ENCODE data around the gene PALD1. TPM values are rescaled to one million over a fixed set of nuclear protein-coding genes. Genes with fewer than 3 reads are reported as not detected.
"Not testable (repeated sequence)": the region's sequence is repeated elsewhere in the genome, so short reads cannot be mapped to it uniquely, and the experiment has no call there.

The PALD1 gene
- total RNA-seq, 4 donors from 2014 or later, result 6.0 to 9.7 (median 6.4) TPM

GRCh38 chr10:70579234-70580002 is 100.9 kb downstream of the PALD1 start:
- no peak for DNase-seq (ENCODE audit: low spot score in 2 of 2)
- H3K4me3 ChIP-seq (ENCODE audit: low read depth, poor library complexity, severe bottlenecking), result no peak overlapping the region
- WGBS, 2 donors, result 89 to 93% methylated on average over 3 of the region's 3 CpGs
- intact Hi-C loops (cut with DNase I; ENCODE audit: low total_unique reads), result no loop called here
- TF ChIP-seq POLR2A (IDR thresholded peaks at IDR 0.05), result no peak
- no peak for TF ChIP-seq CTCF (IDR thresholded peaks at IDR 0.05)

GRCh38 chr10:70581176-70581575 is 102.6 kb downstream of the PALD1 start:
- H3K4me3 ChIP-seq (ENCODE audit: low read depth, poor library complexity, severe bottlenecking); intact Hi-C loops (cut with DNase I; ENCODE audit: low total_unique reads): not testable (repeated sequence)
- 98 to 100% methylated on average over 5 of the region's 5 CpGs for WGBS, 2 donors
- DNase-seq (ENCODE audit: low spot score in 2 of 2), result peak in 1 of 2 donors; percentile 37

GRCh38 chr10:70582793-70583668 is 104.5 kb downstream of the PALD1 start:
- no peak overlapping the region for H3K4me3 ChIP-seq (ENCODE audit: low read depth, poor library complexity, severe bottlenecking)
- DNase-seq (ENCODE audit: low spot score in 2 of 2), result peak in 1 of 2 donors; percentile 77
- 78 to 81% methylated on average over 18 to 19 of the region's 19 CpGs for WGBS, 2 donors
- intact Hi-C loops (cut with DNase I; ENCODE audit: low total_unique reads), result no loop called here
- TF ChIP-seq POLR2A (IDR thresholded peaks at IDR 0.05) (no peak), CTCF (IDR thresholded peaks at IDR 0.05) (no peak)

DNA sequence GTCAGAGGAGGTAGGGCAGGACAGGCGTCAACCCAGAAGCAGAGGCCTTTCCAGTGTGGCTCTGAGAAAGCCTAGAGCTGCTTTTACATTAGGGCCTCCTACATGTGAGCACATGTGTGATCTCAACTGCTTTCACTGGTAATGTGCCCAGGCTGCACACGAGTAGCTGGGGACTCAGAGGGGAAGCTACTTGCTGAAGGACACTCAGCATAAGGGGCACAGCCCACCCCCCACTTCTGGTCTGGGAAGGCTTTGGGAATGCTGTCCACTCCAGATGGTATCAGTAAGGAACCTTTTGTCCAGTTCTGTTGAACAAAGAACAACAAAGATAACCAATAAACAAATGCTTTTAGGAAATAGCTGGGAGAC is 105.1 kb downstream of the PALD1 start:
- peak in 1 of 2 donors; percentile 43 for DNase-seq (ENCODE audit: low spot score in 2 of 2)
- intact Hi-C loops (cut with DNase I; ENCODE audit: low total_unique reads), result no loop called here
- WGBS, 2 donors, result 70 to 73% methylated on average over 2 of the region's 2 CpGs
- no peak overlapping the region for H3K4me3 ChIP-seq (ENCODE audit: low read depth, poor library complexity, severe bottlenecking)
- TF ChIP-seq POLR2A (IDR thresholded peaks at IDR 0.05) (no peak), CTCF (IDR thresholded peaks at IDR 0.05) (no peak)

GRCh38 chr10:70584366-70584765 is 105.8 kb downstream of the PALD1 start:
- WGBS, 2 donors, result 87 to 88% methylated on average over 11 of the region's 11 CpGs

More at GRCh38 chr10:70584366-70584765, 105.8 kb downstream of the PALD1 start:
- no peak overlapping the region for H3K4me3 ChIP-seq (ENCODE audit: low read depth, poor library complexity, severe bottlenecking)
- TF ChIP-seq POLR2A (IDR thresholded peaks at IDR 0.05) (no peak), CTCF (IDR thresholded peaks at IDR 0.05) (no peak)
- peak in 1 of 2 donors; percentile 67 for DNase-seq (ENCODE audit: low spot score in 2 of 2)
- intact Hi-C loops (cut with DNase I; ENCODE audit: low total_unique reads), result no loop called here

Data from lower leg skin (tissue), 4 donors.